Measurements from ENCODE around the gene FGFRL1.

DNA sequence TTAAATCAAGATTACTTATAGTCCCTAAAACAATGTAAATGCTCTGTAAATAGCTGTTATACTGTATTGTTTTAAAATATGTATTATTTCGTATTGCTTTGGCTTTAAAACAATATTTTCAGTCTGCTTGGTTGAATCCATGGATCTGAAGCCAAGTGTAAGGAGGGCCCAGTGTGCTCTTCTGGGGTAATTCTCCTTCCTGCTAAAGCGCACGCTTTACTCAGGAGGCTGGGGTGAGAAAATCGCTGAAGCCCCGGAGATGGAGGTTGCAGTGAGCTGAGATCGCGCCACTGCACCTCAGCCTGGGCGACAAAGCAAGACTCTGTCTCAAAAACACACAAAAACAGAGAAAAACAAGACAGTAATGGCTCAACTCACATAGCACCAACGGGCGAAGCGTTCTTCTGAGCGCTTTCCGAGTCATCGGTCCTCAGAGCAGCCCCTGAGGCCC is 25.0 kb upstream of the FGFRL1 start:
- TF ChIP-seq CTCF (IDR thresholded peaks at IDR 0.05) (no peak), ZFX (IDR thresholded peaks at IDR 0.05; ENCODE audit: borderline replicate concordance) (no peak)
